GM12878 (cell line): ENCODE results near the gene CUTC. TPM values are rescaled to one million over a fixed set of nuclear protein-coding genes. Genes with fewer than 3 reads are reported as not detected.
A peak's percentile ranks its signal among the peaks of the same experiment; 100 is the strongest.

Experiments used
- ATAC-seq: fragments of 200-7000 bp; cut with Tn5 transposase; 3 replicates; pipeline ENCODE4 v1.9.1; 2020; ENCODE audit warnings: mild to moderate bottlenecking, moderate library complexity
- BruUV-seq: library from RNA; stranded (reverse); fragments of 400-500 nt; replicated peaks from 2 replicates; lab custom pipeline; 2021; lab: Mats Ljungman, UMichigan
- CTCF ChIA-PET: fragments of 300-600 bp; sonication (Branson Sonifier 250); formaldehyde crosslinking; extraction: SDS; loops from one replicate; lab custom pipeline; 2021; ENCODE audit warnings: inconsistent platforms; lab: Yijun Ruan, JAX
- POLR2A ChIA-PET: fragments of 350-600 bp; formaldehyde crosslinking; extraction: SDS; loops from one replicate; lab custom pipeline; 2021; ENCODE audit warnings: inconsistent platforms; lab: Charles Lee
- RAD21 ChIA-PET: fragments of 300-600 bp; sonication (Branson Sonifier 250); formaldehyde crosslinking; loops from one replicate; lab custom pipeline; 2023; ENCODE audit warnings: antibody characterized with exemption; ENCODE audit not compliant: unreplicated experiment; lab: Charles Lee
- SMC1A ChIA-PET: fragments of 300-600 bp; sonication (Branson Sonifier 250); formaldehyde crosslinking; loops from one replicate; lab custom pipeline; 2023; ENCODE audit not compliant: unreplicated experiment, uncharacterized antibody; lab: Charles Lee
- DNase-seq: peaks from one replicate; pipeline ENCODE4 v3.0.0-alpha.2; 2011; ENCODE audit warnings: low read depth, low spot score
- FAIRE-seq: peaks from 3 replicates; lab custom pipeline; 2011; peaks lifted over from hg19 to GRCh38; lab: Jason Lieb, UNC
- H2AFZ ChIP-seq: 2 replicates; pipeline ENCODE4 v1.6.0; 2011; ENCODE audit warnings: low read depth, low read length, control low read depth; ENCODE audit not compliant: control insufficient read depth
- H3K27ac ChIP-seq: 2 replicates; pipeline ENCODE4 v1.5.1; 2011; ENCODE audit warnings: control low read depth; ENCODE audit not compliant: control insufficient read depth, insufficient read depth
- H3K27me3 ChIP-seq, 2 experiments: replicated peaks in 1 of 2; 2 replicates each; pipeline versions ENCODE4 v1.6.0 to v1.6.1; 2011; ENCODE audit warnings: low read length in 1 of 2; ENCODE audit not compliant: control insufficient read depth in 2 of 2, insufficient read depth in 2 of 2
- H3K36me3 ChIP-seq, 2 experiments: 2 replicates each; pipeline ENCODE4 v1.5.1; 2011; ENCODE audit warnings: low read length in 1 of 2; ENCODE audit not compliant: control insufficient read depth in 2 of 2, insufficient read depth in 2 of 2
- H3K4me1 ChIP-seq: 2 replicates; pipeline ENCODE4 v1.6.1; 2011; ENCODE audit warnings: mild to moderate bottlenecking, low read length, moderate library complexity, mixed read lengths; ENCODE audit not compliant: control insufficient read depth, insufficient read depth
- H3K4me2 ChIP-seq: 2 replicates; pipeline ENCODE4 v1.6.0; 2011; ENCODE audit warnings: control low read depth; ENCODE audit not compliant: control insufficient read depth, insufficient read depth
- H3K4me3 ChIP-seq: fragments of 200-600 bp; sonication (generic); 2 replicates; pipeline ENCODE4 v1.5.1; 2016
- H3K79me2 ChIP-seq: 2 replicates; pipeline ENCODE4 v1.6.0; 2011; ENCODE audit warnings: low read length; ENCODE audit not compliant: control insufficient read depth, insufficient read depth
- H3K9ac ChIP-seq: 2 replicates; pipeline ENCODE4 v1.8.0; 2011; ENCODE audit warnings: low read length, control low read depth, mixed read lengths; ENCODE audit not compliant: control insufficient read depth, insufficient read depth
- H3K9me3 ChIP-seq: replicated peaks from 3 replicates; pipeline ENCODE4 v1.5.1; 2011; ENCODE audit warnings: mild to moderate bottlenecking, low read length; ENCODE audit not compliant: control insufficient read depth, insufficient read depth
- H4K20me1 ChIP-seq: 2 replicates; pipeline ENCODE4 v1.6.0; 2011; ENCODE audit not compliant: control insufficient read depth, insufficient read depth
- BCL11A ChIP-seq: IDR thresholded peaks from 2 replicates; pipeline ENCODE4 v1.6.1; 2011; ENCODE audit warnings: low read depth, low read length
- CHD4 ChIP-seq: fragments of 200-600 bp; sonication (generic); IDR thresholded peaks from 2 replicates; pipeline ENCODE4 v1.6.1; 2016; ENCODE audit warnings: mild to moderate bottlenecking
- CTCF ChIP-seq, 3 experiments: IDR thresholded peaks in 2 of 3; conservative IDR thresholded peaks in 1 of 3; 2 replicates each; pipeline ENCODE4 v1.5.1; 2011; ENCODE audit warnings: low read depth in 3 of 3, low read length in 3 of 3, mild to moderate bottlenecking in 3 of 3, control low read depth in 2 of 3, moderate library complexity in 2 of 3, inconsistent platforms in 1 of 3, mixed read lengths in 1 of 3; ENCODE audit not compliant: control insufficient read depth in 2 of 3, insufficient read depth in 1 of 3; ENCODE audit errors: extremely low read depth in 1 of 3
- DPF2 ChIP-seq: fragments of 450-650 bp; IDR thresholded peaks from 2 replicates; pipeline ENCODE4 v1.6.1; 2017; ENCODE audit warnings: mild to moderate bottlenecking
- EZH2 ChIP-seq: IDR thresholded peaks from 2 replicates; pipeline ENCODE4 v1.6.1; 2012; ENCODE audit warnings: low read depth, mild to moderate bottlenecking, control low read depth, inconsistent platforms, low read length, borderline replicate concordance; ENCODE audit not compliant: control insufficient read depth
- FOXK2 ChIP-seq: fragments of 450-650 bp; IDR thresholded peaks from 2 replicates; pipeline ENCODE4 v1.6.1; 2017; ENCODE audit warnings: mild to moderate bottlenecking, moderate library complexity
- HSF1 ChIP-seq: fragments of 150-350 bp; IDR thresholded peaks from 2 replicates; pipeline ENCODE4 v1.6.1; 2014; ENCODE audit warnings: mild to moderate bottlenecking, low read depth, low read length
- KDM1A ChIP-seq: fragments of 200-600 bp; sonication (generic); IDR thresholded peaks from 2 replicates; pipeline ENCODE4 v1.6.1; 2016; ENCODE audit warnings: borderline replicate concordance
- MYC ChIP-seq: IDR thresholded peaks from 2 replicates; pipeline ENCODE4 v1.6.1; 2011; ENCODE audit warnings: mild to moderate bottlenecking, low read length, moderate library complexity, inconsistent platforms; ENCODE audit not compliant: insufficient read depth, insufficient replicate concordance, insufficient read length, severe bottlenecking
- RUNX3 ChIP-seq: IDR thresholded peaks from 2 replicates; pipeline ENCODE4 v1.6.1; 2012; ENCODE audit warnings: low read length, inconsistent platforms
- TAF1 ChIP-seq: IDR thresholded peaks from 2 replicates; pipeline ENCODE4 v1.6.1; 2011; ENCODE audit warnings: mild to moderate bottlenecking, low read depth, low read length, borderline replicate concordance
- ZBTB33 ChIP-seq: fragments of 450-650 bp; IDR thresholded peaks from 2 replicates; pipeline ENCODE4 v1.6.1; 2017; ENCODE audit warnings: mild to moderate bottlenecking
- WGBS: methylation state at CpG from one replicate; pipeline ENCODE4 v1.1.6; 2016; ENCODE audit warnings: low lambda C conversion rate; ENCODE audit not compliant: insufficient replicate concordance, insufficient coverage; ENCODE audit errors: missing lambda C conversion rate; 5-methylcytosine and 5-hydroxymethylcytosine counted together
- in situ Hi-C: fragments of 300-500 bp; cut with MboI; formaldehyde crosslinking; loops from 9 replicates; pipeline ENCODE4 v1.14.3; 2018; ENCODE audit warnings: mixed read lengths
- intact Hi-C: fragments of 100-400 bp; cut with micrococcal nuclease; formaldehyde crosslinking; loops from one replicate; pipeline ENCODE4 v1.14.2; 2022; ENCODE audit not compliant: unreplicated experiment
- polyA plus RNA-seq, 11 experiments: library from polyadenylated mRNA; depleted of rRNA in 4 of 11; unstranded in 6 of 11; stranded (reverse) in 5 of 11; fragments of >200 nt; fragmentation: Nextera tagmentation in 4 of 11; fragmentation: Illumina TruSeq in 1 of 11; extraction: Ambion mirVana in 4 of 11; extraction: Trizol in 1 of 11; gene quantifications; 1 replicate in 1 of 11; 2 replicates in 10 of 11; pipeline versions ENCODE4 v1.2.1 to v1.2.3, GENCODE V29; 2011 to 2016; ENCODE audit warnings: inconsistent platforms in 2 of 11, missing spikeins in 2 of 11, low read depth in 1 of 11
- total RNA-seq, 4 experiments: library from RNA; depleted of rRNA in 3 of 4; stranded (reverse); fragments of >200 nt in 3 of 4; fragmentation: Illumina TruSeq in 1 of 4; extraction: Trizol in 1 of 4; gene quantifications; 2 replicates each; pipeline versions ENCODE4 v1.2.1 to v1.2.3, GENCODE V29; 2013 to 2021

The CUTC gene
- total and polyA plus RNA-seq, 10 of the 15 experiments (the other 5 are each of a cell fraction or from before 2014, with no cell fraction given) = 23.8 to 71.7 (median 40.8) TPM

- TF ChIP-seq MYC = no peak
- TF ChIP-seq ZBTB33 = no peak
- no peak for TF ChIP-seq RUNX3
- TF ChIP-seq KDM1A = no peak
- no peak for TF ChIP-seq CHD4
- no peak for TF ChIP-seq BCL11A
- no peak for TF ChIP-seq TAF1
- no peak for TF ChIP-seq EZH2
- TF ChIP-seq FOXK2 = no peak
These were observed 66.9 kb downstream of the CUTC start (continued) for GRCh38 chr10:99798920-99799319.

GRCh38 chr10:99799613-99800012 is 67.6 kb downstream of the CUTC start:
- BruUV-seq = no TSS peak
- H3K4me2 ChIP-seq = no peak overlapping the region
- no peaks in the 10 kb centered on the region for H3K79me2 ChIP-seq
- ATAC-seq (no peak), FAIRE-seq (no peak), DNase-seq (no peak)
- in situ Hi-C loops (no loop called here), intact Hi-C loops (no loop called here)
- POLR2A ChIA-PET = no interaction called here
- CTCF ChIA-PET = no interaction called here
- SMC1A ChIA-PET = interaction anchor here (0.8 to 1.4 kb wide), 2 partner anchors 15 to 534 kb away, joined by 3 read pairs; no protein-coding TSS in a partner anchor
- 44% methylated on average over 4 of the region's 4 CpGs for WGBS
- no peak overlapping the region for H3K4me3 ChIP-seq
- H3K27ac ChIP-seq = no peak overlapping the region
- RAD21 ChIA-PET = interaction anchor here (1.6 kb wide), 1 partner anchor 60 kb away, joined by 3 read pairs; no protein-coding TSS in a partner anchor
- no peaks in the 10 kb centered on the region for H4K20me1 ChIP-seq
- H3K9me3 ChIP-seq = no peaks in the 10 kb centered on the region
- H3K4me1 ChIP-seq = no peaks in the 10 kb centered on the region
- no peak overlapping the region for H2AFZ ChIP-seq
- H3K36me3 ChIP-seq = no peaks in the 10 kb centered on the region
- H3K9ac ChIP-seq = no peak overlapping the region
- TF ChIP-seq HSF1 (no peak), DPF2 (no peak), CTCF (IDR thresholded peaks at IDR 0.05 in 2 of 3, conservative IDR thresholded peaks at IDR 0.05 in 1 of 3; ENCODE audit: control insufficient read depth in 2 of 3, extremely low read depth in 1 of 3, insufficient read depth in 1 of 3, low read depth in 3 of 3, low read length in 3 of 3) (0 out of 6 replicates have a peak, but pooled peaks of 1 of the 3 experiments have one; percentile 3)
- TF ChIP-seq, all 136 proteins: peak for 1
- no peaks in the 10 kb centered on the region for H3K27me3 ChIP-seq
